HepG2 (cell line): ENCODE results near the gene MGAT1.

Source experiments
- MXD3 ChIP-seq: IDR thresholded peaks from 2 replicates; pipeline ENCODE4 v1.6.1; 2016; ENCODE audit warnings: mild to moderate bottlenecking, missing biosample characterization, missing genetic modification reagents
- MYC ChIP-seq: sonication (generic); formaldehyde crosslinking; IDR thresholded peaks from 2 replicates; pipeline ENCODE4 v1.9.0; 2021; ENCODE audit warnings: missing genetic modification reagents, borderline replicate concordance
- NCOA2 ChIP-seq: sonication (generic); formaldehyde crosslinking; IDR thresholded peaks from 2 replicates; pipeline ENCODE4 v1.8.0; 2022; ENCODE audit warnings: inconsistent platforms
- ZNF24 ChIP-seq: fragments of 450-650 bp; IDR thresholded peaks from 2 replicates; pipeline ENCODE4 v1.6.1; 2017; ENCODE audit warnings: antibody characterized with exemption, mild to moderate bottlenecking

GRCh38 chr5:180769821-180770220 is 32.8 kb downstream of the MGAT1 start:
- TF ChIP-seq MXD3 (no peak), NCOA2 (CRISPR knock-in tag) (no peak), ZNF24 (no peak), MYC (CRISPR knock-in tag) (no peak)
